Endothelial cell of umbilical vein (primary cell): ENCODE results near the gene FCN1. TPM values are rescaled to one million over a fixed set of nuclear protein-coding genes. Genes with fewer than 3 reads are reported as not detected.

Experiments used
- BruUV-seq: library from RNA; stranded (reverse); fragments of 400-500 nt; replicated peaks from 2 replicates; lab custom pipeline; 2021; lab: Mats Ljungman, UMichigan
- CTCF ChIA-PET: fragments of 300-600, 350-600 bp; sonication (Branson Sonifier 250); formaldehyde crosslinking; loops from one replicate; lab custom pipeline; 2021; ENCODE audit warnings: antibody characterized with exemption, inconsistent platforms; lab: Charles Lee
- POLR2A ChIA-PET: fragments of 300-600, 350-600 bp; sonication (Branson Sonifier 250); formaldehyde crosslinking; loops from one replicate; lab custom pipeline; 2021; ENCODE audit warnings: antibody characterized with exemption, inconsistent platforms; lab: Charles Lee
- DNase-seq: peaks from one replicate; pipeline ENCODE4 v3.0.0-alpha.2; 2011; ENCODE audit warnings: low read depth, low spot score
- FAIRE-seq: peaks from 2 replicates; lab custom pipeline; 2011; peaks lifted over from hg19 to GRCh38; lab: Jason Lieb, UNC
- H2AFZ ChIP-seq: 2 replicates; pipeline ENCODE4 v1.6.0; 2012; ENCODE audit warnings: low read depth, low read length, control low read depth, inconsistent platforms
- H3K27ac ChIP-seq: 2 replicates; pipeline ENCODE4 v1.5.1; 2011; ENCODE audit warnings: low read depth, mild to moderate bottlenecking, control low read depth, low read length, moderate library complexity; ENCODE audit not compliant: insufficient read depth
- H3K27me3 ChIP-seq, 2 experiments: 2 replicates each; pipeline versions ENCODE4 v1.6.0 to v1.6.1; 2011; ENCODE audit warnings: low read length in 2 of 2, mixed read lengths in 1 of 2; ENCODE audit not compliant: control insufficient read depth in 2 of 2, insufficient read depth in 2 of 2
- H3K36me3 ChIP-seq, 2 experiments: 2 replicates in 1 of 2; 3 replicates in 1 of 2; pipeline ENCODE4 v1.5.1; 2011; ENCODE audit warnings: low read length in 2 of 2, mild to moderate bottlenecking in 1 of 2, moderate library complexity in 1 of 2; ENCODE audit not compliant: control insufficient read depth in 2 of 2, insufficient read depth in 2 of 2; ENCODE audit errors: extremely low read depth in 1 of 2
- H3K4me1 ChIP-seq: 3 replicates; pipeline ENCODE4 v1.5.1; 2011; ENCODE audit warnings: mild to moderate bottlenecking, low read length; ENCODE audit not compliant: control insufficient read depth, insufficient read depth; ENCODE audit errors: extremely low read depth
- H3K4me2 ChIP-seq: 2 replicates; pipeline ENCODE4 v1.6.1; 2011; ENCODE audit warnings: low read length, control low read depth, mixed read lengths; ENCODE audit not compliant: insufficient read depth
- H3K4me3 ChIP-seq, 3 experiments: fragments of 200-600 bp in 1 of 3; sonication (generic), shearing (Covaris generic) in 1 of 3; replicated peaks in 1 of 3; 2 replicates each; pipeline ENCODE4 v1.5.1; 2011 to 2016; ENCODE audit warnings: control low read depth in 3 of 3, low read length in 3 of 3, mild to moderate bottlenecking in 2 of 3, inconsistent platforms in 1 of 3, low read depth in 1 of 3, moderate library complexity in 1 of 3; ENCODE audit not compliant: insufficient read depth in 1 of 3
- H3K79me2 ChIP-seq: 2 replicates; pipeline ENCODE4 v1.6.0; 2012; ENCODE audit warnings: low read length, inconsistent platforms; ENCODE audit not compliant: control insufficient read depth, insufficient read depth
- H3K9ac ChIP-seq: replicated peaks from 2 replicates; pipeline ENCODE3; 2011; ENCODE audit warnings: low read length, control low read depth; ENCODE audit not compliant: insufficient read depth; ENCODE audit errors: extremely low read depth
- H3K9me1 ChIP-seq: replicated peaks from 3 replicates; pipeline ENCODE4 v1.6.0; 2011; ENCODE audit warnings: mild to moderate bottlenecking, low read length; ENCODE audit not compliant: control insufficient read depth, insufficient read depth; ENCODE audit errors: extremely low read depth
- H3K9me3 ChIP-seq: replicated peaks from 2 replicates; pipeline ENCODE4 v1.5.1; 2012; ENCODE audit warnings: low read length, inconsistent platforms; ENCODE audit not compliant: control insufficient read depth, insufficient read depth
- H4K20me1 ChIP-seq: replicated peaks from 2 replicates; pipeline ENCODE3; 2011; ENCODE audit warnings: mild to moderate bottlenecking, low read length; ENCODE audit not compliant: control insufficient read depth, insufficient read depth; ENCODE audit errors: extremely low read depth
- EZH2 ChIP-seq: IDR thresholded peaks from 2 replicates; pipeline ENCODE4 v1.6.1; 2012; ENCODE audit warnings: borderline replicate concordance, low read depth, mild to moderate bottlenecking, moderate library complexity, low read length, inconsistent platforms; ENCODE audit not compliant: severe bottlenecking
- FOS ChIP-seq: IDR thresholded peaks from 2 replicates; pipeline ENCODE4 v1.6.1; 2011; ENCODE audit warnings: mild to moderate bottlenecking, low read length, moderate library complexity, borderline replicate concordance; ENCODE audit not compliant: insufficient read depth
- GATA2 ChIP-seq: IDR thresholded peaks from 2 replicates; pipeline ENCODE4 v1.7.0; 2011; ENCODE audit warnings: low read depth, mild to moderate bottlenecking, moderate library complexity, mixed read lengths, low read length; ENCODE audit not compliant: insufficient read length, insufficient read depth
- JUN ChIP-seq: IDR thresholded peaks from 2 replicates; pipeline ENCODE4 v1.6.1; 2011; ENCODE audit warnings: borderline replicate concordance, low read depth; ENCODE audit not compliant: insufficient read length, insufficient read depth
- MYC ChIP-seq: IDR thresholded peaks from one replicate; pipeline ENCODE4 v1.6.1; 2011; ENCODE audit warnings: mild to moderate bottlenecking, low read depth, low read length
- POLR2A ChIP-seq: IDR thresholded peaks from 2 replicates; pipeline ENCODE4 v1.6.1; 2012; ENCODE audit warnings: low read depth, mild to moderate bottlenecking, control low read depth, low read length
- POLR2AphosphoS5 ChIP-seq: IDR thresholded peaks from 2 replicates; pipeline ENCODE4 v1.6.1; 2012; ENCODE audit warnings: low read depth, mild to moderate bottlenecking, control low read depth, low read length, moderate library complexity; ENCODE audit not compliant: insufficient read depth
- dilution Hi-C: fragments of 300-500 bp; cut with MboI; formaldehyde crosslinking; loops from one replicate; pipeline ENCODE4 v1.15.0; 2019; ENCODE audit warnings: low sequenced_read_pairs; ENCODE audit not compliant: extremely low pct_ligation_motif_present
- intact Hi-C: fragments of 100-400 bp; cut with micrococcal nuclease; formaldehyde crosslinking; loops from one replicate; pipeline ENCODE4 v1.10.0; 2022
- polyA plus RNA-seq, 4 experiments: library from polyadenylated mRNA; depleted of rRNA in 3 of 4; stranded (reverse) in 3 of 4; unstranded in 1 of 4; fragments of >200 nt; gene quantifications; 2 replicates each; pipeline versions ENCODE4 v1.2.1 to v1.2.3, GENCODE V29; 2011 to 2012; ENCODE audit warnings: missing spikeins in 1 of 4
- total RNA-seq: library from RNA; stranded (reverse); gene quantifications from 2 replicates; pipeline ENCODE4 v1.2.3, GENCODE V29; 2021
- TF ChIP-seq, protein P1 (sequence below): IDR thresholded peaks from 2 replicates; pipeline ENCODE4 v1.6.1; 2011; ENCODE audit not compliant: insufficient read depth, insufficient read length
- TF ChIP-seq, protein P2 (sequence below), 2 donors: IDR thresholded peaks; 1 replicate in 1 of 2; 2 replicates in 1 of 2; pipeline ENCODE4 v1.5.1; 2011; ENCODE audit warnings: low read length in 2 of 2, mild to moderate bottlenecking in 2 of 2, moderate library complexity in 2 of 2, control low read depth in 1 of 2, inconsistent platforms in 1 of 2, low read depth in 1 of 2; ENCODE audit not compliant: insufficient read depth in 1 of 2; ENCODE audit errors: extremely low read depth in 1 of 2

Gene FCN1
- total and polyA plus RNA-seq, 2 donors (not counting 3 experiments of a cell fraction or from before 2014, with no cell fraction given): not detected

- FAIRE-seq (no peak), DNase-seq (no peak)
- no peak for TF ChIP-seq FOS
- TF ChIP-seq EZH2: no peak
- no peak for TF ChIP-seq POLR2A
- no peak for TF ChIP-seq GATA2
- no peak for TF ChIP-seq POLR2AphosphoS5
- TF ChIP-seq, protein P1, sequence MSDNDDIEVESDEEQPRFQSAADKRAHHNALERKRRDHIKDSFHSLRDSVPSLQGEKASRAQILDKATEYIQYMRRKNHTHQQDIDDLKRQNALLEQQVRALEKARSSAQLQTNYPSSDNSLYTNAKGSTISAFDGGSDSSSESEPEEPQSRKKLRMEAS: no peak
- TF ChIP-seq, protein P2, sequence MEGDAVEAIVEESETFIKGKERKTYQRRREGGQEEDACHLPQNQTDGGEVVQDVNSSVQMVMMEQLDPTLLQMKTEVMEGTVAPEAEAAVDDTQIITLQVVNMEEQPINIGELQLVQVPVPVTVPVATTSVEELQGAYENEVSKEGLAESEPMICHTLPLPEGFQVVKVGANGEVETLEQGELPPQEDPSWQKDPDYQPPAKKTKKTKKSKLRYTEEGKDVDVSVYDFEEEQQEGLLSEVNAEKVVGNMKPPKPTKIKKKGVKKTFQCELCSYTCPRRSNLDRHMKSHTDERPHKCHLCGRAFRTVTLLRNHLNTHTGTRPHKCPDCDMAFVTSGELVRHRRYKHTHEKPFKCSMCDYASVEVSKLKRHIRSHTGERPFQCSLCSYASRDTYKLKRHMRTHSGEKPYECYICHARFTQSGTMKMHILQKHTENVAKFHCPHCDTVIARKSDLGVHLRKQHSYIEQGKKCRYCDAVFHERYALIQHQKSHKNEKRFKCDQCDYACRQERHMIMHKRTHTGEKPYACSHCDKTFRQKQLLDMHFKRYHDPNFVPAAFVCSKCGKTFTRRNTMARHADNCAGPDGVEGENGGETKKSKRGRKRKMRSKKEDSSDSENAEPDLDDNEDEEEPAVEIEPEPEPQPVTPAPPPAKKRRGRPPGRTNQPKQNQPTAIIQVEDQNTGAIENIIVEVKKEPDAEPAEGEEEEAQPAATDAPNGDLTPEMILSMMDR (IDR thresholded peaks at IDR 0.05; ENCODE audit: extremely low read depth in 1 of 2, insufficient read depth in 1 of 2, low read depth in 1 of 2, low read length in 2 of 2): no peak
- no peak for TF ChIP-seq JUN
- TF ChIP-seq MYC: no peak
- H3K36me3 ChIP-seq: no peaks in the 10 kb centered on the region
- intact Hi-C loops (no loop called here), dilution Hi-C loops (no loop called here)
- ChIA-PET POLR2A (no interaction called here), CTCF (no interaction called here)
- no peaks in the 10 kb centered on the region for H3K4me1 ChIP-seq
- H3K27ac ChIP-seq: no peak overlapping the region
- no peaks in the 10 kb centered on the region for H3K9me1 ChIP-seq
- BruUV-seq: no TSS peak
- no peak overlapping the region for H3K4me3 ChIP-seq
- H3K9ac ChIP-seq: no peak overlapping the region
- no peaks in the 10 kb centered on the region for H3K27me3 ChIP-seq
- H3K4me2 ChIP-seq: no peak overlapping the region
- H3K79me2 ChIP-seq: no peaks in the 10 kb centered on the region
- no peak overlapping the region for H2AFZ ChIP-seq
- no peaks in the 10 kb centered on the region for H4K20me1 ChIP-seq
- H3K9me3 ChIP-seq: no peaks in the 10 kb centered on the region
Observed at GRCh38 chr9:134881313-134881670, 36.4 kb downstream of the FCN1 start.
